ENCODE results near the gene DDX28. TPM values are rescaled to one million over a fixed set of nuclear protein-coding genes. Genes with fewer than 3 reads are reported as not detected.

Gene DDX28
- total and polyA plus RNA-seq, 2 donors (not counting 3 experiments of a cell fraction or from before 2014, with no cell fraction given), result 8.4 to 12.5 TPM

DNA sequence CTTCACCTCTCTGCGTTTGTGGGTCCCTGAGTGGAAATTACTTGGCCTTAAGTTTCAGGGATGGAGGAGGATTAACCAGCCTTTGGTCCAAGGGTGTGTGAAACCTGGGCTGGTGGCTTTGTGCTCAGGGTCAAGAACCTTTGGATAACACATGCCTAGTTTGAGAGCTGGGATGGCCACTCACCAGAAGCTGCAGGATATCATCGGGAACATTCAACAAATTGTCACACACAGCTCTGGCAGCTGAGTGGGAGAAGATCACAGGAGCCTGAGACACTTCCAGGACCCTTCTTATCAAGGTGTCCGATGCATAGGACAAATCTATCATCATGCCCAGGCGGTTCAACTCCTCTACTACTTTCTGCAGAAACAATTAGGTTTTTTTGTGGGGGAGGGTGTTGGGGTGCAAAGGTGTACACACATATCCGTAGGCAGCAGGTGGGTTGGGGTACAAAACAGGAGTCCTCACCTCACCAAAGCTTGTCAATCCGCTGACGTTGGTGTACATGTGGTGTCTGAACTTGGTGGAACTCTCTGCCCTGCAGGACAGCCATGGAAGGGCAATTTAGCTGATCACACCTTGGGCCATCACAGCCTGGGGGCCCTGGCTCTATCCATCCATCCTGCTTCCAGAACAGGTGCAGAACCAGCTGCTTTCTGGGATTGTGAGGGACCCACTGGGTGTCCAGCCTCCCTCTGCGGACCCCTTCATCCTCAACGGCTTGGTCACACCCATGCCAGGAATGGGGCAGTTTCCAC lies 45.4 kb downstream of the DDX28 start:
- TF ChIP-seq GATA2 (IDR thresholded peaks at IDR 0.05; ENCODE audit: insufficient read depth, insufficient read length, low read depth, low read length), result no peak
- no peak for TF ChIP-seq POLR2AphosphoS5 (IDR thresholded peaks at IDR 0.05; ENCODE audit: insufficient read depth, low read depth, low read length)
- TF ChIP-seq POLR2A (IDR thresholded peaks at IDR 0.05; ENCODE audit: low read depth, low read length), result no peak
- TF ChIP-seq MYC (IDR thresholded peaks at IDR 0.05; ENCODE audit: low read depth, low read length), result no peak
- TF ChIP-seq JUN (IDR thresholded peaks at IDR 0.05; ENCODE audit: borderline replicate concordance, insufficient read depth, insufficient read length, low read depth), result no peak
- TF ChIP-seq, protein P1, sequence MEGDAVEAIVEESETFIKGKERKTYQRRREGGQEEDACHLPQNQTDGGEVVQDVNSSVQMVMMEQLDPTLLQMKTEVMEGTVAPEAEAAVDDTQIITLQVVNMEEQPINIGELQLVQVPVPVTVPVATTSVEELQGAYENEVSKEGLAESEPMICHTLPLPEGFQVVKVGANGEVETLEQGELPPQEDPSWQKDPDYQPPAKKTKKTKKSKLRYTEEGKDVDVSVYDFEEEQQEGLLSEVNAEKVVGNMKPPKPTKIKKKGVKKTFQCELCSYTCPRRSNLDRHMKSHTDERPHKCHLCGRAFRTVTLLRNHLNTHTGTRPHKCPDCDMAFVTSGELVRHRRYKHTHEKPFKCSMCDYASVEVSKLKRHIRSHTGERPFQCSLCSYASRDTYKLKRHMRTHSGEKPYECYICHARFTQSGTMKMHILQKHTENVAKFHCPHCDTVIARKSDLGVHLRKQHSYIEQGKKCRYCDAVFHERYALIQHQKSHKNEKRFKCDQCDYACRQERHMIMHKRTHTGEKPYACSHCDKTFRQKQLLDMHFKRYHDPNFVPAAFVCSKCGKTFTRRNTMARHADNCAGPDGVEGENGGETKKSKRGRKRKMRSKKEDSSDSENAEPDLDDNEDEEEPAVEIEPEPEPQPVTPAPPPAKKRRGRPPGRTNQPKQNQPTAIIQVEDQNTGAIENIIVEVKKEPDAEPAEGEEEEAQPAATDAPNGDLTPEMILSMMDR (IDR thresholded peaks at IDR 0.05; ENCODE audit: extremely low read depth in 1 of 2, insufficient read depth in 1 of 2, low read depth in 1 of 2, low read length in 2 of 2), result no peak
- no peak for TF ChIP-seq MAX (IDR thresholded peaks at IDR 0.05; ENCODE audit: insufficient read depth, insufficient read length)
- TF ChIP-seq FOS (IDR thresholded peaks at IDR 0.05; ENCODE audit: borderline replicate concordance, insufficient read depth, low read length), result no peak
- no peak for TF ChIP-seq EZH2 (IDR thresholded peaks at IDR 0.05; ENCODE audit: borderline replicate concordance, low read depth, low read length, severe bottlenecking)
- H3K9me3 ChIP-seq (replicated peaks; ENCODE audit: control insufficient read depth, insufficient read depth, low read length), result no peaks in the 10 kb centered on the region
- H3K27ac ChIP-seq (ENCODE audit: insufficient read depth, low read depth, low read length), result no peak overlapping the region
- no peaks in the 10 kb centered on the region for H3K4me1 ChIP-seq (ENCODE audit: control insufficient read depth, extremely low read depth, insufficient read depth, low read length)
- CTCF ChIA-PET, result interaction anchor here (1.6 kb wide), 1 partner anchor 63 kb away, joined by 4 read pairs; no protein-coding TSS in a partner anchor
- BruUV-seq (replicated peaks), result no TSS peak
- no peak for FAIRE-seq
- DNase-seq (ENCODE audit: low read depth, low spot score), result no peak
- intact Hi-C loops (cut with micrococcal nuclease) (no loop called here), dilution Hi-C loops (cut with MboI; ENCODE audit: extremely low pct_ligation_motif_present, low sequenced_read_pairs) (no loop called here)
- H3K79me2 ChIP-seq (ENCODE audit: control insufficient read depth, insufficient read depth, low read length), result no peaks in the 10 kb centered on the region
- H3K27me3 ChIP-seq (ENCODE audit: control insufficient read depth in 2 of 2, insufficient read depth in 2 of 2, low read length in 2 of 2), result peaks cover 0 to 3% of the 10 kb centered on the region in 2 experiments
- H3K9ac ChIP-seq (replicated peaks; ENCODE audit: extremely low read depth, insufficient read depth, low read length), result no peak overlapping the region
- no peaks in the 10 kb centered on the region for H3K9me1 ChIP-seq (replicated peaks; ENCODE audit: control insufficient read depth, extremely low read depth, insufficient read depth, low read length)
- no peak overlapping the region for H3K4me2 ChIP-seq (ENCODE audit: insufficient read depth, low read length)
- POLR2A ChIA-PET, result no interaction called here
- H4K20me1 ChIP-seq (replicated peaks; ENCODE audit: control insufficient read depth, extremely low read depth, insufficient read depth, low read length), result no peaks in the 10 kb centered on the region
- H3K36me3 ChIP-seq (ENCODE audit: control insufficient read depth in 2 of 2, extremely low read depth in 1 of 2, insufficient read depth in 2 of 2, low read length in 2 of 2), result no peaks in the 10 kb centered on the region
- H2AFZ ChIP-seq (ENCODE audit: low read depth, low read length), result no peak overlapping the region
- H3K4me3 ChIP-seq (replicated peaks in 1 of 3; ENCODE audit: insufficient read depth in 1 of 3, low read depth in 1 of 3, low read length in 3 of 3), result no peak overlapping the region
